NB4 (cell line): ENCODE measurements around the gene CAMTA1.

Source experiments
- DNase-seq: peaks from one replicate; pipeline ENCODE4 v3.0.0; 2010; ENCODE audit warnings: low read depth
- H3K4me3 ChIP-seq: one replicate; pipeline ENCODE4 v1.5.1; 2011; ENCODE audit warnings: mild to moderate bottlenecking, low read depth, low read length, moderate library complexity
- CTCF ChIP-seq: IDR thresholded peaks from one replicate; pipeline ENCODE4 v1.5.1; 2012; ENCODE audit warnings: low read depth, low read length
- MAX ChIP-seq: IDR thresholded peaks from 2 replicates; pipeline ENCODE4 v1.6.1; 2011; ENCODE audit warnings: low read depth, low read length
- MYC ChIP-seq: IDR thresholded peaks from 2 replicates; pipeline ENCODE4 v1.6.1; 2011; ENCODE audit warnings: low read depth, low read length
- POLR2A ChIP-seq: IDR thresholded peaks from 2 replicates; pipeline ENCODE4 v1.6.1; 2011; ENCODE audit warnings: mild to moderate bottlenecking; ENCODE audit not compliant: insufficient read length; ENCODE audit errors: extremely low read depth

CAMTA1 gene

DNA sequence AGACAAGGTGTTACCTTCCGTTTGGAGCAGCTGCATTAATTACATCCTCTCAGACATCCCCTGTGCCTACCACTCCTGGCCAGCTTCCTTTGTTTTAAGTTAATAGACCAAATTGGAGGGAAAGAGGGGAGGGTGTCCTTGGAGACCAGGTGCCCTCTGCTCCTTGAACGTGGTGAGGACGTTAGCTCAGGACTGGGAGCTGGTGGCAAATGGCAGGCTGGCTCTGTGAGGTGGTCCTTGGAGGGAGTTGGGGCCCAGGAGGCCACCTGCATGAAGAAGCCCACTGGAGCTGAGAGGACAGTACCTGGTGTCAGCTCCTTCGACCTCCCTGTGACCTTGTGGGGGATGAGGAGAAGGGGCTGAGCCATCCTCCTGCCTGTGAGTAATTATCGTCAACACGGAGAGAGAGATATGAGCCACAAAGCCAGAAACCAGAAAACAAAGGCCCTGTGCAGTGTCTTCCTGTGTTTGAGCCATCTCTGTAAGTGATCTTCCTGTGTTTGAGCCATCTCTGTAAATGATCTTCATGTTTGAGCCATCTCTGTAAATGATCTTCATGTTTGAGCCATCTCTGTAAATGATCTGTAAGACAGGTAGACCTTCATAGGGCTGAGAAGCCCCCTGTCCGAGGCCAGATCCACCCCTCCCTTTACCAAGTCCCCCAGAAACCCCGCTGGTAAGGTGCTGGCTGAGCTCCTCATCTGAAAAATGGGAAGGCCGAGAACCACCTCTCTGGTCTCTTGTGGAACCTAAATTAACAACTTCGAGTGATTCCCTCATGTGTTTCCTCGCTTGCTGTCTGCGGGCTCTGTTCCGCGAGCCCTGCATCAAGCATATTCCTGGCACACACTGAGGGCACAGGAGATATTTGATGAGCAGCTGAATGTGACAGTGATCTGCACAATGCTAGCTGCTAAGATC, 126.0 kb downstream of the CAMTA1 start:
- TF ChIP-seq POLR2A (no peak), CTCF (no peak), MYC (no peak), MAX (no peak)
- no peak for DNase-seq
- H3K4me3 ChIP-seq, result no peak overlapping the region

- TF ChIP-seq MYC, result no peak
- TF ChIP-seq POLR2A, result no peak
- TF ChIP-seq MAX, result no peak
- TF ChIP-seq CTCF, result no peak
- no peak overlapping the region for H3K4me3 ChIP-seq
- no peak for DNase-seq
Observed at GRCh38 chr1:6911974-6912373, 126.7 kb downstream of the CAMTA1 start.

DNA sequence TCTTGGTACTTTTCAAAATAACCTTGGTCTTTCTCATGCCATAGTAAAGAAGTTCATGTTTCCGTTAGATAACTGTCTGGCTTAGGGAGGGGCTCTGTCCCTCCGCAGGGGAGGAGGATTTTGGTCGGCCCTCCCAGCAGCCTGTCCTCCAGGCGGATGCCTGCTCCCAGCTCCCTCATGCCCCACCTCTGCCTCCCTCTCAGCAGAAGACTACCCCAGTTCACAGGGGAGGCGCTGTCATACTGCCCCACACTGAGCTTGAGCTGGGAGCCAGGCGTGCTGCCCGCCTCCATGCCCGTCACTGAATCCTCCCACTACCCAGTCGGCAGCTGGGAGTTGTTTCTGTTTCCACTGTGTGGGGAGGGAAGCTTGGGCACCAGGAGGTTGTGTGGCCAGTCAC, 127.3 kb downstream of the CAMTA1 start:
- no peak overlapping the region for H3K4me3 ChIP-seq
- TF ChIP-seq CTCF (no peak), MAX (no peak), MYC (no peak), POLR2A (no peak)
- DNase-seq, result no peak

- DNase-seq, result no peak
- TF ChIP-seq MAX, result no peak
- TF ChIP-seq CTCF, result no peak
- TF ChIP-seq MYC, result no peak
- TF ChIP-seq POLR2A, result no peak
- no peak overlapping the region for H3K4me3 ChIP-seq
Observed at GRCh38 chr1:6913086-6913485, 127.8 kb downstream of the CAMTA1 start.

DNA sequence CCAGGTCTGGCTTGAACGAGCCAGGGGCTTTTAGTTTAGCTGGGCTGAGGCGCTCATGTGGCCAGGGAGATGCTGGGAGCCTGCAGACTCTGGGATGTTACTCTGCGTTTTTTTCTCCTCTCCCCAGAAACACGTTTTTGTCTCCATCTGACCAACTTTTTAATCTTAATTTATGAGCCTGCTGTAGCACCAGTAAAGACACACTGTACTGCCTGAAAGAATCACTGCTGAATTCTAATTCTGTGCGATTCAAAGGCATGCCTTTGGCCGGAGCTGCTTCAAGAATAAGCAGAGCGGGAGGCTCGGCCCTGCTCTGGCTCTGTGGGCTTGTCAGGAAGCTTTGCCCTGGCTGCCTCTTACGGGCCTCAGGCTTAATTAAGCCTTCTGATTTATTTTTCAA, 129.5 kb downstream of the CAMTA1 start:
- no peak for DNase-seq
- no peak overlapping the region for H3K4me3 ChIP-seq
- TF ChIP-seq POLR2A, result no peak
- no peak for TF ChIP-seq CTCF
- no peak for TF ChIP-seq MYC
- TF ChIP-seq MAX, result no peak
